Measurements from ENCODE around the gene UPF3B.

DNA sequence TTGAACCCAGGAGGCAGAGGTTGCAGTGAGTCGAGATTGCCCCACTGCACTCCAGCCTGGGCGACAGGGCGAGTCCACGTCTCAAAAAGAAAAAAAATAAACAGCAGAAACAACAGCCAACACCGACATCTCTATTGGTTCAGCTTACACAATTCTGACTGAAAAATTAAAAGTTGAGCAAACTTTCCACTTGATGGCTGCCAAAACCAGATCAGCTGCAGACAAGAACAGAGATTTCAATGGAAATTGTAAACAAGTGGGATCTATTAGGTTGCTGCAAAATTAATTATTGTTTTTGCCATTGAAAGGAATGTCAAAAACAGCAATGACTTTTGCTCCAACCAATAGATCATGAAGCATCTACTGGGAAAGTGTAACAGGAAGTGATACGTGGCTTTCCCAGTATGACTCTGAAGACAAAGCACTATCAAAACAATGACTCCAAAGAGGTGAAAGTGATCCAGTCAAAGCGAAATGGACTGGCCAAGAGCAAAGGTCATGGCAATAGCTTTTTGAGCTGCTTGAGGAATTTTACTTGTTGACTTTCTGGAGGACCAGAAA lies 26.3 kb downstream of the UPF3B start:
- TF ChIP-seq, protein P1, sequence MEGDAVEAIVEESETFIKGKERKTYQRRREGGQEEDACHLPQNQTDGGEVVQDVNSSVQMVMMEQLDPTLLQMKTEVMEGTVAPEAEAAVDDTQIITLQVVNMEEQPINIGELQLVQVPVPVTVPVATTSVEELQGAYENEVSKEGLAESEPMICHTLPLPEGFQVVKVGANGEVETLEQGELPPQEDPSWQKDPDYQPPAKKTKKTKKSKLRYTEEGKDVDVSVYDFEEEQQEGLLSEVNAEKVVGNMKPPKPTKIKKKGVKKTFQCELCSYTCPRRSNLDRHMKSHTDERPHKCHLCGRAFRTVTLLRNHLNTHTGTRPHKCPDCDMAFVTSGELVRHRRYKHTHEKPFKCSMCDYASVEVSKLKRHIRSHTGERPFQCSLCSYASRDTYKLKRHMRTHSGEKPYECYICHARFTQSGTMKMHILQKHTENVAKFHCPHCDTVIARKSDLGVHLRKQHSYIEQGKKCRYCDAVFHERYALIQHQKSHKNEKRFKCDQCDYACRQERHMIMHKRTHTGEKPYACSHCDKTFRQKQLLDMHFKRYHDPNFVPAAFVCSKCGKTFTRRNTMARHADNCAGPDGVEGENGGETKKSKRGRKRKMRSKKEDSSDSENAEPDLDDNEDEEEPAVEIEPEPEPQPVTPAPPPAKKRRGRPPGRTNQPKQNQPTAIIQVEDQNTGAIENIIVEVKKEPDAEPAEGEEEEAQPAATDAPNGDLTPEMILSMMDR (IDR thresholded peaks at IDR 0.05 in 8 of 11, conservative IDR thresholded peaks at IDR 0.05 in 3 of 11): no peak
- TF ChIP-seq POLR2A (IDR thresholded peaks at IDR 0.05): no peak
- no peak for TF ChIP-seq POLR2AphosphoS5 (IDR thresholded peaks at IDR 0.05)

All from spleen (tissue), 7 donors.